Transverse colon (tissue), 4 donors: ENCODE results near the gene TOB2. TPM values are rescaled to one million over a fixed set of nuclear protein-coding genes. Genes with fewer than 3 reads are reported as not detected.

Source experiments
- DNase-seq: peaks from one replicate; pipeline ENCODE4 v3.0.0-alpha.2; 2019
- H3K27ac ChIP-seq, 4 donors: fragments of 200-600 bp; sonication (generic); 2 replicates each; pipeline ENCODE4 v1.5.1; 2016 to 2018; ENCODE audit warnings: inconsistent platforms in 4 of 4
- H3K27me3 ChIP-seq: fragments of 200-600 bp; sonication (generic); 2 replicates; pipeline ENCODE4 v1.5.1; 2017; ENCODE audit warnings: inconsistent platforms
- H3K36me3 ChIP-seq, 4 donors: fragments of 200-600 bp; sonication (generic); 2 replicates each; pipeline ENCODE4 v1.5.1; 2017 to 2019; ENCODE audit warnings: inconsistent platforms in 4 of 4
- H3K4me1 ChIP-seq, 4 donors: fragments of 200-600 bp; sonication (generic); 2 replicates each; pipeline ENCODE4 v1.5.1; 2017 to 2020; ENCODE audit warnings: inconsistent platforms in 4 of 4
- H3K4me3 ChIP-seq, 4 donors: fragments of 200-600 bp; sonication (generic); 1 replicate in 1 of 4; 2 replicates in 3 of 4; pipeline versions ENCODE4 v1.5.1 to v1.6.1; 2017 to 2019; ENCODE audit warnings: inconsistent platforms in 4 of 4
- H3K9me3 ChIP-seq, 2 donors: fragments of 200-600 bp; sonication (generic); 2 replicates each; pipeline ENCODE4 v1.5.1; 2017 to 2019; ENCODE audit warnings: inconsistent platforms in 2 of 2
- EP300 ChIP-seq: sonication (generic); formaldehyde crosslinking; IDR thresholded peaks from one replicate; pipeline ENCODE4 v1.6.1; 2017; ENCODE audit warnings: antibody characterized with exemption, low read depth
- POLR2A ChIP-seq: fragments of 450-650 bp; IDR thresholded peaks from one replicate; pipeline ENCODE4 v1.6.1; 2016; ENCODE audit warnings: antibody characterized with exemption, mild to moderate bottlenecking, moderate library complexity
- POLR2AphosphoS5 ChIP-seq, 3 donors: sonication (generic); formaldehyde crosslinking; IDR thresholded peaks; one replicate each; pipeline ENCODE4 v1.6.1; 2016; ENCODE audit warnings: antibody characterized with exemption in 3 of 3
- WGBS, 2 donors: methylation state at CpG; one replicate each; pipeline ENCODE4 v1.1.5; 2018; ENCODE audit warnings: low coverage in 1 of 2; 5-methylcytosine and 5-hydroxymethylcytosine counted together
- in situ Hi-C, 4 donors: fragments of 200-750 bp; cut with MboI; loops; one replicate each; pipeline versions ENCODE4 v1.15.0 to v1.15.1; 2017; ENCODE audit warnings: low sequenced_read_pairs in 3 of 4, low pct_ligation_motif_present in 1 of 4, low pct_unique_long_range_greater_than_20kb in 1 of 4
- intact Hi-C: fragments of 100-400 bp; cut with DNase I; formaldehyde crosslinking; loops from one replicate; pipeline ENCODE4 v1.15.1; 2023; ENCODE audit warnings: low total_unique reads
- total RNA-seq, 4 donors: library from RNA; depleted of rRNA; stranded (reverse); fragments of >200 nt; gene quantifications; one replicate each; pipeline ENCODE4 v1.1.0, GENCODE V29; 2016
- TF ChIP-seq, protein P1 (sequence below), 5 experiments: fragments of 200-600 bp in 3 of 5; fragments of 450-650 bp in 2 of 5; sonication (generic) in 3 of 5; IDR thresholded peaks; 1 replicate in 2 of 5; 2 replicates in 3 of 5; pipeline ENCODE4 v1.5.1; 2016 to 2017; ENCODE audit warnings: antibody characterized with exemption in 5 of 5, inconsistent platforms in 3 of 5, mild to moderate bottlenecking in 2 of 5, moderate library complexity in 1 of 5

Gene TOB2
- total RNA-seq, 4 donors from 2014 or later = 22.7 to 64.0 (median 49.7) TPM

DNA sequence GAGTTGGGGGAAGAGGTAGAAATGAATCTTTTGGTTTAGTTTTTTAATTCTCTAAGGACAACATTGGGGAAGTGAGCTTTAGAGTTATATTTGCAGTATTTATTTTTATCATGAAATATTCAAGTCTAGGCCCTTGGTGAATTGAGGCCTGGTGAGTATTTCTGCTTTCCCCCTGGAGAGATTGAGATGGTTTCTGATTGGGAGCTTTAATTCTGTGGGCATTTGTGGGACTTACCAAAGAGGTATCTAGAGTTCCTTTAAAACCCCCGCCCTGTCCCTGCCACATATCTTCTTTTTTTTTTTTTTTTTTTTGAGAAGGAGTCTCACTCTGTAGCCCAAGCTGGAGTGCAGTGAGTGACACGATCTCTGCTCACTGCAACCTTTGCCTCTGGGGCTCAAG is 31.9 kb upstream of the TOB2 start:
- WGBS, 2 donors = 73% methylated on average over 2 of the region's 2 CpGs; no CpG with 5 or more reads in 1 of the 2 donors
- intact Hi-C loops = no loop called here
- Histone ChIP-seq H3K27me3 (no peaks in the 10 kb centered on the region), H3K4me1 (peaks cover 16 to 45% (median 36%) of the 10 kb centered on the region in 4 donors), H3K4me3 (no peak overlapping the region), H3K9me3 (no peaks in the 10 kb centered on the region), H3K27ac (peak overlapping the region in 2 of 4 donors; percentile 36 to 70), H3K36me3 (no peaks in the 10 kb centered on the region)
- in situ Hi-C loops = no loop called here
- TF ChIP-seq EP300 (no peak), POLR2AphosphoS5 (IDR thresholded peaks at IDR 0.05) (no peak), POLR2A (no peak)
- TF ChIP-seq, protein P1, sequence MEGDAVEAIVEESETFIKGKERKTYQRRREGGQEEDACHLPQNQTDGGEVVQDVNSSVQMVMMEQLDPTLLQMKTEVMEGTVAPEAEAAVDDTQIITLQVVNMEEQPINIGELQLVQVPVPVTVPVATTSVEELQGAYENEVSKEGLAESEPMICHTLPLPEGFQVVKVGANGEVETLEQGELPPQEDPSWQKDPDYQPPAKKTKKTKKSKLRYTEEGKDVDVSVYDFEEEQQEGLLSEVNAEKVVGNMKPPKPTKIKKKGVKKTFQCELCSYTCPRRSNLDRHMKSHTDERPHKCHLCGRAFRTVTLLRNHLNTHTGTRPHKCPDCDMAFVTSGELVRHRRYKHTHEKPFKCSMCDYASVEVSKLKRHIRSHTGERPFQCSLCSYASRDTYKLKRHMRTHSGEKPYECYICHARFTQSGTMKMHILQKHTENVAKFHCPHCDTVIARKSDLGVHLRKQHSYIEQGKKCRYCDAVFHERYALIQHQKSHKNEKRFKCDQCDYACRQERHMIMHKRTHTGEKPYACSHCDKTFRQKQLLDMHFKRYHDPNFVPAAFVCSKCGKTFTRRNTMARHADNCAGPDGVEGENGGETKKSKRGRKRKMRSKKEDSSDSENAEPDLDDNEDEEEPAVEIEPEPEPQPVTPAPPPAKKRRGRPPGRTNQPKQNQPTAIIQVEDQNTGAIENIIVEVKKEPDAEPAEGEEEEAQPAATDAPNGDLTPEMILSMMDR (IDR thresholded peaks at IDR 0.05) = no peak
- DNase-seq = no peak

DNA sequence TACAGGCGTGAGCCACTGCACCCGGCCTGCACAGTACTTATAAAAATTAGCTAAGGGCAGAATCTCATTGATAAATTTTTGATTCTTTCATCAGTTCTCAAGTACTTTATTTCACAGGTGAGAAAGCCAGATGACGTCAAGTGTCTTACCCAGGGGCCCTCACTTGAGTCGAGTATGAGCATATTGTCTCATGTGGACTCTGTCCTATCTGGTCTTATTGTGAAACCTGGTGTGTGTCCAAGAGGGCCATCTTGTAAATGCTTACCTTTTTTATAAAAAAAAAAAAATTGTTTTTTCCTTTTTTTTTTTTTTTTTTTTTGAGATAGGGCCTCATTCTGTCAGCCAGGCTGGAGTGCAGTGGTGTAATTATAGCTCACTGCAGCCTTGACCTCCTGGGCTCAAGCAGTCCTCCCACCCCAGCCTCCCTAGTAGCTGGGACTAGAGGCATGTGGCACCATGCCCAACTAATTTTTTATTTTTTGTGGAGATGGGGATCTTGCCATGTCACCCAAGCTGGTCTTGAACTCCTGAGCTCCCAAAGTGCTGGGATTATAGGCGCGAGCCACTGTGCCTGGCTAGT is 28.4 kb upstream of the TOB2 start:
- Histone ChIP-seq H3K4me3 (no peak overlapping the region), H3K27me3 (no peaks in the 10 kb centered on the region), H3K4me1 (peaks cover 9 to 37% (median 21%) of the 10 kb centered on the region in 4 donors), H3K27ac (no peak overlapping the region), H3K36me3 (no peaks in the 10 kb centered on the region), H3K9me3 (no peaks in the 10 kb centered on the region)
- in situ Hi-C loops = no loop called here
- intact Hi-C loops = no loop called here
- WGBS, 2 donors = 87% methylated on average over 4 to 6 of the region's 6 CpGs
- no peak for TF ChIP-seq POLR2A
- TF ChIP-seq POLR2AphosphoS5 (IDR thresholded peaks at IDR 0.05) = no peak
- TF ChIP-seq, protein P1 (IDR thresholded peaks at IDR 0.05) = no peak
- TF ChIP-seq EP300 = no peak
- no peak for DNase-seq

DNA sequence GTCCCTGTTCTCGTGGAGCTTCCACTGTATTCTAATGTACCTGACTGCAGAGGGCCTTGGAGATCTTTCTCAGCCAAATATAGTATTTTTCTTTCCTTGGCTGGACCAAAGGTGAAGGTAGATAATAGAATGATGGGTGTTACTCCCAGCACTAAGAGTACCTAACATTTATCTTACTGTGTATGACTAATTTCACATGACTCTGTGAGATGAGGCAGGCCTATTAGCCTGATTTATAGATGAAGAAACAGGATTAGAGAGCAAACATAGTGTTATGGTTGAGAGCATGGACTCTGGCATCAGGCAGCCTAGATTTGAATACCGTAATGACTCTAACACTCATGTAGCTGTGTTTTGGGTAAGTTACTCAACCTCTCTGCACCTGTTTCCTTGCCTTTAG is 25.0 kb upstream of the TOB2 start:
- intact Hi-C loops = no loop called here
- WGBS, 2 donors = 67% methylated on average over 2 of the region's 2 CpGs; no CpG with 5 or more reads in 1 of the 2 donors
- Histone ChIP-seq H3K4me1 (peaks cover 12 to 45% (median 30%) of the 10 kb centered on the region in 4 donors), H3K27me3 (no peaks in the 10 kb centered on the region), H3K36me3 (peaks cover 0 to 9% (median under 1%) of the 10 kb centered on the region in 4 donors), H3K27ac (peak overlapping the region in 3 of 4 donors; percentile 19 to 100 (median 96)), H3K4me3 (no peak overlapping the region), H3K9me3 (no peaks in the 10 kb centered on the region)
- in situ Hi-C loops = no loop called here
- no peak for DNase-seq
- no peak for TF ChIP-seq POLR2A
- TF ChIP-seq POLR2AphosphoS5 (IDR thresholded peaks at IDR 0.05) = peak in 1 of 3 donors; percentile 24

DNA sequence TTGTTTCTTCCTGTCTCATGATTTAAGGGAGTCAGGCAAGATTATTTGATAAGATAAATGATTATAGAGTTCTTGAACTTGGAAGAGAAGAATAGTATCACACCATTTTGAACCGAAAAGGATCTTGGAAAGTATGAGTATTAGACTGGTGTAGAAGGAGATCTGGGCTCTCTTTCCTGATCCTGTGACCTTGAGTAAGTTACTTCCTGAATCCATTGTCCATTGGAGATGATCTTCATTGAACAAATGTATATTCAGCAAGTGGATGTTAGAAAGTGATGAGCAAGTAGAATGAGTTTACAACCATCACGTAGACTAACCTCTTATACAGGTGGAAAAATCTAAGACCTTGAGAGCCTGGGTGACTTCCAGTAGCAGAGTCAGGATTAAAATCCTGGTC is 24.3 kb upstream of the TOB2 start:
- peak overlapping the region; percentile 19 to 100 (median 96) for H3K27ac ChIP-seq
- TF ChIP-seq POLR2A = no peak
- TF ChIP-seq POLR2AphosphoS5 (IDR thresholded peaks at IDR 0.05) = no peak
- TF ChIP-seq, protein P1 (IDR thresholded peaks at IDR 0.05) = no peak
- no peak for TF ChIP-seq EP300
- peaks cover 12 to 45% (median 30%) of the 10 kb centered on the region in 4 donors for H3K4me1 ChIP-seq
- no peak for DNase-seq
- 70 to 81% methylated on average over 2 of the region's 2 CpGs for WGBS, 2 donors
- in situ Hi-C loops (no loop called here), intact Hi-C loops (no loop called here)
- no peaks in the 10 kb centered on the region for H3K9me3 ChIP-seq
- H3K27me3 ChIP-seq = no peaks in the 10 kb centered on the region
- H3K36me3 ChIP-seq = peaks cover 0 to 13% (median 4%) of the 10 kb centered on the region in 4 donors
- peak overlapping the region in 1 of 4 donors; percentile 100 for H3K4me3 ChIP-seq
